BLaER1 (cell line): Measurements from ENCODE around the gene TPSB2.
A peak's percentile ranks its signal among the peaks of the same experiment; 100 is the strongest.
"Not testable (repeated sequence)": the region's sequence is repeated elsewhere in the genome, so short reads cannot be mapped to it uniquely, and the experiment has no call there.

Experiments used
- H3K27ac ChIP-seq: shearing (Covaris generic); formaldehyde crosslinking; 2 replicates; pipeline ENCODE4 v1.8.1; 2022
- H3K27me3 ChIP-seq: shearing (Covaris generic); formaldehyde crosslinking; 2 replicates; pipeline ENCODE4 v1.8.1; 2022
- H3K36me3 ChIP-seq: shearing (Covaris generic); formaldehyde crosslinking; 2 replicates; pipeline ENCODE4 v1.8.1; 2022
- H3K4me1 ChIP-seq: shearing (Covaris generic); formaldehyde crosslinking; 2 replicates; pipeline ENCODE4 v1.8.1; 2022
- H3K4me2 ChIP-seq: shearing (Covaris generic); formaldehyde crosslinking; 2 replicates; pipeline ENCODE4 v1.8.1; 2022
- H3K4me3 ChIP-seq: shearing (Covaris generic); formaldehyde crosslinking; 2 replicates; pipeline ENCODE4 v1.8.1; 2022
- H3K9ac ChIP-seq: shearing (Covaris generic); formaldehyde crosslinking; 2 replicates; pipeline ENCODE4 v1.8.1; 2022
- H3K9me3 ChIP-seq: shearing (Covaris generic); formaldehyde crosslinking; 2 replicates; pipeline ENCODE4 v1.8.1; 2022
- H4K20me1 ChIP-seq: shearing (Covaris generic); formaldehyde crosslinking; 2 replicates; pipeline ENCODE4 v1.8.1; 2022
- Cebpa-rat ChIP-seq: shearing (Covaris generic); IDR thresholded peaks from 2 replicates; pipeline ENCODE4 v1.8.1; 2022

The TPSB2 gene

GRCh38 chr16:1272453-1273198 lies 42.6 kb upstream of the TPSB2 start:
- H3K27me3 ChIP-seq = peaks cover 10% of the 10 kb centered on the region
- H4K20me1 ChIP-seq = no peaks in the 10 kb centered on the region
- no peaks in the 10 kb centered on the region for H3K9me3 ChIP-seq
- H3K36me3 ChIP-seq = no peaks in the 10 kb centered on the region
- peak overlapping the region; percentile 50 for H3K4me2 ChIP-seq
- TF ChIP-seq Cebpa-rat = no peak
- H3K9ac ChIP-seq = no peak overlapping the region
- peaks cover 14% of the 10 kb centered on the region for H3K4me1 ChIP-seq
- no peak overlapping the region for H3K27ac ChIP-seq
- no peak overlapping the region for H3K4me3 ChIP-seq

DNA sequence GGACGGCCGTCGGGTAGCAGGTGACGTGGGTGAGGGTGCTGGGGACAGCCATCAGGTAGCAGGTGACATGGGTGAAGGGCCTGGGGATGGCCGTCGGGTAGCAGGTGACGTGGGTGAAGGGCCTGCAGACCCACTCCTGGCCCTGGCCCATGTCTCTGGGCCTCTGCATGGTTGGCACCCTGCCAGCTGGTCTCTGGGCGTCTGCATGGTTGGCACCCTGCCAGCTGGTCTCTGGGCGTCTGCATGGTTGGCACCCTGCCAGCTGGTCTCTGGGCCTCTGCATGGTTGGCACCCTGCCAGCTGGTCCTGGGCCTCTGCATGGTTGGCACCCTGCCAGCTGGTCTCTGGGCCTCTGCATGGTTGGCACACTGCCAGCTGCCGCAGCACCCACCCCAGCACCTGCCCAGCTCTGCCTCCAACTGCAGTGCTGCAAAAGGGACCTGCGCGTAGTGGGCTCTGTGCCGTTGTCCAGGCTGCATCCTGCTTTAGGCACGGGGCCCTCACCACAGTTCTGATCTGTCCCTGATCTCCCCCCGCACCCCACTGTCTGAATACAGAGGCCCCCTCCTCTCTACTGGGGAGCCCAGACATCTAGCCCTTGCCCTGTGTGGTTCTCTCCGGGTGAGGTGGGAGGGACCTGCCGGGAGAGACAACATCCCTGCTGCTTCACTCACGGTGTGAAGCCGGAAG lies 41.9 kb upstream of the TPSB2 start:
- H3K4me3 ChIP-seq, H3K9me3 ChIP-seq, H4K20me1 ChIP-seq, H3K36me3 ChIP-seq, H3K27me3 ChIP-seq, H3K27ac ChIP-seq, H3K9ac ChIP-seq: not testable (repeated sequence)
- Histone ChIP-seq H3K4me2 (peak overlapping the region; percentile 50), H3K4me1 (peaks cover 14% of the 10 kb centered on the region)

GRCh38 chr16:1271380-1271723 lies 41.4 kb upstream of the TPSB2 start:
- Histone ChIP-seq H4K20me1 (no peaks in the 10 kb centered on the region), H3K36me3 (no peaks in the 10 kb centered on the region), H3K27me3 (0 out of 2 replicates have a peak, but pooled peaks cover 3% of the 10 kb centered on the region), H3K9ac (no peak overlapping the region), H3K4me2 (peak overlapping the region; percentile 50), H3K27ac (no peak overlapping the region), H3K4me3 (no peak overlapping the region), H3K9me3 (no peaks in the 10 kb centered on the region), H3K4me1 (peaks cover 14% of the 10 kb centered on the region)
- TF ChIP-seq Cebpa-rat = no peak

- H3K9ac ChIP-seq, H3K27ac ChIP-seq, H3K9me3 ChIP-seq, H4K20me1 ChIP-seq, H3K27me3 ChIP-seq, H3K4me3 ChIP-seq, H3K36me3 ChIP-seq, H3K4me2 ChIP-seq: not testable (repeated sequence)
- peaks cover 14% of the 10 kb centered on the region for H3K4me1 ChIP-seq
These were observed 39.4 kb upstream of the TPSB2 start for GRCh38 chr16:1269418-1269817.

DNA sequence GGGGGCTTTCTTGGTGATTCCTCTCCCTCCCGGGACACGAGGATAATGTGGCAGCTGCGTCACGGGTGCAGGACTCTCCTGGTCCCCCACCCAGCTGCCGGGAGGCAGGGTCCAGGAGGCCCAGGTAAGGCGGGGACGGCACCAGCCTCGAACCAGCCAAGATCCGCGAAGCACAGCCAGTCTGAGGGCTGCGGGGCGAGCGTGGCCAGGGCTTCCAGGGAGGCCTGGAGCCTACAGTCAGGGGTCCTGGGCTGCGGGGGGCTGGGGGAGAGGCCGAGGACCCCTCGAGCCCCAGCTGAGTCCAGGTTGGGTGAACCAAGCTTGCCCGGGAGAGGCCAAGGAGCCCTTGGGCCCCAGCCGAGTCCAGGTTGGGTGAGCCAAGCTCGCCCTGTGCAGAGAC lies 35.8 kb upstream of the TPSB2 start:
- H3K36me3 ChIP-seq = no peaks in the 10 kb centered on the region
- no peak overlapping the region for H3K4me2 ChIP-seq
- H3K27ac ChIP-seq = no peak overlapping the region
- no peaks in the 10 kb centered on the region; the same call in 1 of the 2 replicates for H3K9me3 ChIP-seq
- no peak for TF ChIP-seq Cebpa-rat
- no peak overlapping the region for H3K9ac ChIP-seq
- peaks cover 22% of the 10 kb centered on the region for H4K20me1 ChIP-seq
- peaks cover 5% of the 10 kb centered on the region; the same call in 1 of the 2 replicates for H3K4me1 ChIP-seq
- peaks cover 31% of the 10 kb centered on the region for H3K27me3 ChIP-seq
- no peak overlapping the region for H3K4me3 ChIP-seq

DNA sequence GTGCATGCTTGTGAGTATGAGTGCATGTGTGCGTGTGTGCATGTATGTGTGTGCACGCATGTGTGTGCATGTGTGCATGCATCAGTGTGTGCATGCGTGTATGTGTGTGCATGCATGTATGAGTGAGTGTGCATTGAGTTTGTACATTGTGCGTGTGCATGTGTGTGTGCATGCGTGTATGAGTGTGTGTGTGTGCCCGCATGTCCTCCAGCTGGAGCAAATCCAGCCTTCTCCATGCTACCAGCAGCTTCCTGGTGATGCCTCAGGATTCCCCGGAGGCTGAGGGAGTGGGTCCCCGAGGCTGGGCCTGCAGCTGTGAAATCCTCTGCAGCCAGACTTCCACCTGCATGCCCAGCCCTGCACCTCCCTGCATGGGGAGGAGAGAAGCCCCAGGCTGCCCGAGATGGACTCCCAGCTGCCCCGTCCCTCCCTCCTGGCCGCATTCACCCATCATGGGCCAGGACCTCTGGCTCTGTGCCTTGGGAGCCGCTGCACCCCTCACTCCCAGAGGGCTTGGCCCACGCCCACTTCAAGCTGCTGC lies 35.2 kb upstream of the TPSB2 start:
- no peak overlapping the region for H3K9ac ChIP-seq
- TF ChIP-seq Cebpa-rat = no peak

GRCh38 chr16:1264345-1265089 lies 34.5 kb upstream of the TPSB2 start:
- Histone ChIP-seq H3K4me2 (no peak overlapping the region), H3K4me3 (no peak overlapping the region), H3K27ac (no peak overlapping the region), H3K36me3 (no peaks in the 10 kb centered on the region), H3K9me3 (no peaks in the 10 kb centered on the region; the same call in 1 of the 2 replicates), H4K20me1 (peaks cover 34% of the 10 kb centered on the region), H3K27me3 (peaks cover 44% of the 10 kb centered on the region), H3K4me1 (peaks cover 5% of the 10 kb centered on the region; the same call in 1 of the 2 replicates), H3K9ac (no peak overlapping the region)
- no peak for TF ChIP-seq Cebpa-rat

More for the DNA sequence above, 35.2 kb upstream of the TPSB2 start:
- Histone ChIP-seq H3K27ac (no peak overlapping the region), H3K4me2 (no peak overlapping the region), H3K36me3 (no peaks in the 10 kb centered on the region), H4K20me1 (peaks cover 28% of the 10 kb centered on the region), H3K4me3 (no peak overlapping the region), H3K27me3 (peaks cover 38% of the 10 kb centered on the region), H3K9me3 (no peaks in the 10 kb centered on the region; the same call in 1 of the 2 replicates), H3K4me1 (peaks cover 5% of the 10 kb centered on the region; the same call in 1 of the 2 replicates)

DNA sequence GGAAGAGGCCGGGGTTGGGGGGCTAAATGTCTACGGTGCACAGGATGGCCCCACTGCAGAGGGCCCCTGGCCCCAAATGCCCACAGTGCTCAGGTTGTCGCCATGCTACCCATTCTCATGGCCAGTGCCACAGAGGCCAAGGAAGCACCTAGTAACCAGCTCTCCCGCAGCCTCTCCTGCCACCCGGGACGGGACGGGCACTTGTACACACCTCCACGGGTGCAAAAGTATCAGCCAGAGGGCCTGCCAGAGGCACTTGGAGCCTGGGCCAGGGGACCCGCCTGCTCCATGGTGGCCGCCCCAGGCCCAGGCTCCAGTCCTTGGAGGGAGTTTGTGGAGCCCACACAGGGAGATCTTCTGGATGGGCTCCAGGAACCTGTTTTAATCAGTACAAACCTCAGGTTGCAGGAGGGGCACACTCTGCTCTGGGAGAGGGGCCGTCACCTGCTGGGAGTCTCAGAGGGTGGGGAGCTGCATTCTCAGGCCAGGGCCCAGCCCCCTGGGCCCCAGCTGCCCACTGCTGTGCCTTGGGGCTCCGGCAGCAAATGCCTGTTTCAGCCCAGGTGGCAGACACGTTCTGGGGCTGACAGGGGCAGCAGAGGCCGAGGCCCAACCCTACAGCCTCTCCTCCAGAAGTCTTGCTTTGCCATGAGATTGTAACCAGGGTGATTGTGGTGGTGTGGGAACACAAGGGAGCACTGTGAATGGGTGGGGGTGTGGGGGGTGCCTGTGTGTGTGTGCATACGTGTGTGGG lies 33.8 kb upstream of the TPSB2 start:
- no peak for TF ChIP-seq Cebpa-rat
- peaks cover 52% of the 10 kb centered on the region for H3K27me3 ChIP-seq
- H3K9ac ChIP-seq = no peak overlapping the region
- no peak overlapping the region for H3K4me2 ChIP-seq
- H4K20me1 ChIP-seq = peaks cover 39% of the 10 kb centered on the region
- no peak overlapping the region for H3K27ac ChIP-seq
- no peaks in the 10 kb centered on the region; the same call in 1 of the 2 replicates for H3K9me3 ChIP-seq
- H3K4me1 ChIP-seq = peaks cover 13% of the 10 kb centered on the region; the same call in 1 of the 2 replicates
- no peak overlapping the region for H3K4me3 ChIP-seq
- H3K36me3 ChIP-seq = no peaks in the 10 kb centered on the region

- no peak overlapping the region for H3K4me2 ChIP-seq
- no peak overlapping the region for H3K4me3 ChIP-seq
- no peaks in the 10 kb centered on the region; the same call in 1 of the 2 replicates for H3K9me3 ChIP-seq
- no peak for TF ChIP-seq Cebpa-rat
- H4K20me1 ChIP-seq = peaks cover 44% of the 10 kb centered on the region
- H3K27ac ChIP-seq = no peak overlapping the region
- H3K4me1 ChIP-seq = peaks cover 13% of the 10 kb centered on the region; the same call in 1 of the 2 replicates
- peaks cover 58% of the 10 kb centered on the region for H3K27me3 ChIP-seq
- no peak overlapping the region for H3K9ac ChIP-seq
- H3K36me3 ChIP-seq = no peaks in the 10 kb centered on the region
These were observed 32.9 kb upstream of the TPSB2 start for GRCh38 chr16:1262846-1263221.
